Stimulated activated CD8-positive, alpha-beta memory T cell treated with anti-CD3 and anti-CD28 coated beads, Interleukin-4, amount 100 ng/mL, for 24 hours (primary cell): ENCODE measurements around the gene OIT3.

Source experiments
- DNase-seq: peaks from one replicate; pipeline ENCODE4 v3.0.0-alpha.2; 2020; ENCODE audit warnings: low read depth

Gene OIT3

DNA sequence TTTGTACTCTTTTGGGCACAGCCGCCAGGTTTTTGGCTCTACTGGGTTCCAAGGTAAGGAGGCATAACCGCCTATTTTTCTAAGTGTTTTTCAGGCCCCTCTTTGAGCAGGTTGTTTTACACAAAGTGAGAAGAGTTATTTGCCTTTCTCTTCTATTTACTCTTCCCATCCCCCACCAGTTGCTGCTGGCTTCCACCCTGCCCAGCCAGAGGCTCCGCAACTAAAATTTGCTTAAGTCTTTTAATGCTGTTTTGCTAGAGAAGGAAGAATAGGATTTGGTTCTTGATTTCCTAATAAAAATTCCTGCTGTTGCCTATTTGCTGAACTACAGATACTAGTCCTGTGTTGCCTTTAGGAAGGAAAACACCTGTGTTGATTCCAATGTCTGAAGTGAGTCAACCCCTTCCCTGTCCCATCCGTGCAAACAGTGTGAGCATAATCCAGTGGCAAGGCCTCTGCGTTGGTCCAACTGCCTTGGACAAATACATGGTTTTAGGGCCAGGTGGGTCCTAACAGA, 59.2 kb downstream of the OIT3 start:
- DNase-seq: no peak

DNA sequence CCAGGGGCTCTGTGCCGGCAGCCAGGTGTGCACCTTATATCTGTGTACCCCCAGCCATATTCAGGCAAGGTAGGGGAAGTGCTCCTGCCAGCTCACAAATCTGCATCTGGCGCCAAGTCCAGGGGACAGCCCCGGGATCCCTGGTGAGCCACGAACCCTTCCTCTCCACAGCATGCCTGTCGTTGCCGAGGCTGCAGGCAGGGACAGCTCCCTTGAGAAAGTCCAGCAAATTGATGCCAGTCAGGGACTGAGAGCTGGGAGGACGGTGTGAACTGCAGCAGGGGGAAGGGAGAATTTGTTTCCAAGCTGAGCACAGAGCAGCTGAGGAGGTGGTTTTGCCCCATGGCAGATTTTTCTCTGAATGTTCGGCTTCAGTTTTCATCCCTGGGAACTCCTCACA, 60.1 kb downstream of the OIT3 start:
- DNase-seq: no peak

DNA sequence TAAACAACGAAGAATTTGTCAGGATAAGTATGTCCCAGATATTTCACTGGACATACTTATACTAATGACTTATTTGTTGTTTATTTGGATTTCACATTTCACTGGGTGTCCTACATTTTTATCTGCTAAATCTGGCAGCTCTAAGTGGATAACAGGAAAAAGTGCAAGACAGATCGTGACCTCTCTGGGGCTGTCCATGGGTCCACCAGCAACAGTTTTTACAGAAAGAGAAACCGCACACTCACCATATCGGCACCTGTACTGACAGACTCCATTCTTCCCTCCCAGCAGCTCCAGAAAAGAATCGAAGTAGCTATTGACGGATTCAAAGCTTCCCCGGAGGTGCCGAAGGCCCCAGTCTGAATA, 60.7 kb downstream of the OIT3 start:
- DNase-seq: no peak

DNA sequence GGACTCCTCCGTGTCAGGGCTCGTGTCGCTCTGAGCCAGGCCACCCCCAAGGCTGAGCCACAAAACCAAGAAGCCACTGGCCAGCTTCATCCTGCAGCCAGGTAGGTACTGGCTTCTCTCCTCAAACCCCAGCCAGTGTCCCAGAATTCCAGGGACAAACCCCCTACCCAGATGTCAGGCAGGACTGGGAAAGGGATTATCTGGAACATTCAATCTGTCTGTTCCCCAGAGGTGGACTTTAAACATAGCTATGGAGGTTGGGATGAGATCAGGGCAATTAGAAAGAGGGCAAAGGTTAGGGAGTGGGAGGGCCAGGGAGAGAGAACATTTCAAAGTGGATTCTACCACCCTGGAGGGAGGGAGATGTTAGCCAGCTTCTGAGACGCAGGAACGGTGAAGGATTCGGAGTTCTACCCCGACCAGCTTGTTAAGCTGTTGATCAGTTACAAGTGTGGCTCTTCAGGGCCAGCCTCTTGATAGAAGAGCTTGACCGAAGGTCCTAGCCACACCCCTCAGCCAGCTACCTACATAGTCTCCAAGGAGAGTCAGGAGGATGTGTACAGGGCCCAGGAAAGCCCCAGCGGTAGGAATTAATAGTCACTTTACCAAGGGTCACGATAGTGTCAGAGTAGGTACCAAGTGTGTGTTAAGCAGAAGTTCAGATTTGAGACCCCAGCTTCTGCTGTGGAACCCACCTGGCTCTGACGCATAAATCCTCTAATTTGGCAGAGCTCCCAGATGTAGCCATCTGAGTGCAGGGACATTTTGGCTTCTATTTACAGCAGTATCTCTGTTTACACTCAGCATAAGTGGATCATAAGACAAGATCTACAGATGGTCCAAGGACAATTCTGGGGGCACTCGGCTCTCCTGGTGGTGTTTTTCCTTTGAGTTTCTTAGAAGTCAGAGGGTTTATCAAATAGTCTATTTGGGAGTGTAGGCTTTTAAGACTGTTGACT, 61.3 kb downstream of the OIT3 start, which contains the start of gene PLA2G12B:
Gene PLA2G12B (minus strand): TSS at position 211 of the 959 bp plus-strand sequence. CDS start 121 bp downstream, at position 90.
- no peak for DNase-seq

DNA sequence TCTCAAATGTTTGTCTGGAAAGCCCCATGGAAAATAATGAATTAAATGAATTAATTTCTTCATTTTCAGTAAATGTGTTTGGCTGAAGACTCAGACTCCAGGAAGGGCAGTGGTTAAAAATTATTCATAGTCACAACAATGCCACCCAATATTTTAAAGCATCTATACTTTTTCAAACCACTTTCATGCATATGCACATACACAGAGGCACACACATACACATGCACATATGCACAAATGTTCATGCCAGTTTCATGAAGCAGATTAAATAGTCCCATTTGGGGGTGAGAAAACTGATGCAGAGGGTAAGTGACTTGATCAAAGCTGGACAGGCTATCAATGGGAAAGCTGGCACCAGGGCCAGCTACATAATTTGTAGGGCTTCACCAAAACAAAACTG, 62.5 kb downstream of the OIT3 start:
- DNase-seq: no peak

DNA sequence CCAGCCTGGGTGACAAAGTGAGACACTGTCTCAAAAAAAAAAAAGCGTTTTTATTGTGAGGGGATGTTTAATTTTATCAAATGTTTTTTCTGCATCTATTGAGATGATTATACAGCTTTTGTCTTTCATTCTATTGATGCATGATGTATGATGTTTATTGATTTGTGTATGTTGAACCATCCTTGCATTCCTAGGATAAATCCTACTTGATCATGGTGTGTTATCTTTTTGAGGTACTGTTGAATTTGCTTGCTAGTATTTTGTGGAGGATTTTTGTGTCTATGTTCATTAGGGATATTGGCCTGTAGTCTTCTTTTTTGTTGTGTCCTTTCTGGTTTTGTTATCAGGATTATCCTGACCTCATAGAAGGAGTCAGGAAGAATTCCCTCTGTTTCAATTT, 83.3 kb downstream of the OIT3 start:
- no peak for DNase-seq

DNA sequence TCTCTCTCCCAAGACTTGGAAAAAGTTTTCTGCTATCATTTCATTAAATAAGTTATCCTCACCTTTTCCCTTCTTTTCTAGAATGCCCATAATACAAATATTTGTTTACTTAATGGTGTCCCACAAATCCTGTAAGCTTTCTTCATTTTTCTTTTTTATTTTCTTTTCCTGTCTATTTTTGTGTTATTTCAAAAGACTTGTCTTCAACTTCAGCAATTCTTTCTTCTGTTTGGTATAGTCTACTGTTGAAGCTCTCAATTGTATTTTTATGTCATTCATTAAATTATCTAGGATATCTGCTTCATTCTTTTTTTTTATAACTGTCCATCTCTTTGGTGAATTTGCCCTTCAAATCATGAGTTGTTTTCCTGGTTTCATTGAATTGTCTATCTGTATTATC, 86.2 kb downstream of the OIT3 start:
- DNase-seq: no peak

DNA sequence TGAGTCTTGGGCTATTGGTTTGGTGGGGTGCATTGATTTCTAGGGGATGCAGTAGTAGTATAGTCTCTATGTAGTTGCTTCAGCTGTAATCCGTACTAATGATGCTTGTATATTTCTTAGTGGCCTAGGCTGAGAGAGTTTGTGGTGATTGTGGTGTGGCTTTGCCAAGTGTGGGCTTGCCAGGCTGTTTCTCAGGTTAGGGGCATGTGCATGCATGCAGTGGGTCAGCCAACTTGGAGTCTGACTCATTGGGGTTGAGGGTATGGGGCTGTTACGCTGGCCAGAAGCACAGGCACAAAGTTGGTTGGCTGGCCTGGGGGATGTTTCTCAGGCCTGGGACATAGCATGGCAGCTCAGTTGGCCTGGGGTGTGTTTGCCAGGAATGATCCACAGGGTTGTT, 86.8 kb downstream of the OIT3 start:
- DNase-seq: no peak

DNA sequence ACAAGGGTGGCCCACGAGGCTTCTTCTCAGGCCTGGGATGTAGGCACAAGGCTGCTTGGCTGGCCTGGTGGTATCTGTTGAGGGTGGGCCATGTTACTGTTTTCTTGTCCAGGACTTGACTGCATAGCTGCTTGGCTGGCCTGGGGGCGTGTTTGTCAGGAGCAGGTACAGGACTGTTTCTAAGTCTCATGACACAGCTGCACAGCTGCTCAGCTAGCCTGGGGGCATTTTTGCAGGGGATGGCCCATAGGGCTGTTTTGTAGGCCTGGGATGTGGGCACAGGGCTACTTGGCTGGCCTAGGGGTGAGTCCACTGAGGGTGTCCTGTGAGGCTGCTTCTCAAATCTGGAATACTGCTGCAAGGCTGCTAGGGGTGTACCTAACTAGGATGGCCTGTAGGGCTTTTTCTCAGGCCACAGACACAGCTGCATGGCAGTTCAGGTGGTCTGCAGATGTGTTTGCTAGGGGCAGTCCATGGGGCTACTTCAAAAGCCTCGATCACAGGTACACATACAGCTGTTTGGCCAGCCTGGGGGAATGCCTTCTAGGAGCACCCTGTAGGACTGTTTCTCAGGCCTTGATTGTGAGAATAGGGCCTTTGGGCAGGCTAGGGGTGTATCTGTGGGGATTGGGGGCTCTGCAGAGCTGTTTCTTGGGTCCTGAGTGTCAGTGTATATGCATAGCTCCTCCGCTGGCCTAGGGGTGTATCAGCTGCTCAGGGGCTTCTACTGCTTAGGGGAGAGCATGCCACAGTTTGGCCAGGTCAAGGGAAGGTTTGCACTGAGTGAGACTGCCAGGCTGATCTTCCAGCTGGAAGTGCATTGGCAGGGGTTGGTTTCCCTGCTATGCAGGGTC, 87.7 kb downstream of the OIT3 start:
- DNase-seq: no peak

DNA sequence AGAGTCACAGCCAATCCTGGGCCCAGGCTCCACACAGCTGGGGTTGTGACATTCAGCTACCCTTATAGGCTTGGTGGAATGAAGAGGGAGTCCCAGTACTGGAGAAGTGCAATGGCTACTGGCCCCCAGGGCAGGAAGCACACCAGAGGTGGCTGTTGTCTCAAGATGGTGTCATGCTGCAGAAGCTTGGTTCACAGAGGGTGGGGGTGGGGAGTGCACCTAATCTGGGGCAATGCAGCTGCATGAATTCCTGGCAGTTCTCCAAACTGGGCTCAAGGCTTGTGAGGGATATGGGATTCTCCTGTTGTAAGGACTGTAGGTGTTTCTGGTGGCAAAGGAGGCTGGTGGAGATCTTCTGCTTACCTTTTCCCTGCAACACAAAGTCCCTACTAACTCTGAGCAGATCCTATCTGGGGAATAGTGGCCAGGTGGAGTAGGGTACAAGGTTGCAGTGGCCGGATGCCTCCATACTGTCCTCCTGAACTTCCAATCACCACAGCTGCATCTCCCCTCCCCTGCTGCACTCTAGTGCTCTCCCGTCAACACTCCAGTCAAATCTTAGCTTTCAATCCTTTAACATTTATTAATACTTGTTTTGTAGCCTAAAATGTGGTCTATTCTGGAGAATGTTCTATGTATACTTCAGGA, 88.5 kb downstream of the OIT3 start:
- DNase-seq: no peak
